Neural cell (in vitro differentiated cells): ENCODE measurements around the gene CEP350.

ENCODE experiments used
- EP300 ChIP-seq: fragments of 450-650 bp; conservative IDR thresholded peaks from 2 replicates; pipeline ENCODE4 v1.6.1; 2014; ENCODE audit warnings: antibody characterized with exemption, mild to moderate bottlenecking, moderate library complexity; ENCODE audit not compliant: poor library complexity, severe bottlenecking
- EZH2 ChIP-seq: fragments of 200-600, 300-800 bp; shearing (Covaris generic), sonication (generic); IDR thresholded peaks from 2 replicates; pipeline ENCODE4 v1.6.1; 2014; ENCODE audit warnings: antibody characterized with exemption, low read length, borderline replicate concordance, mild to moderate bottlenecking; ENCODE audit not compliant: insufficient read depth, poor library complexity, severe bottlenecking
- MXI1 ChIP-seq: fragments of 450-650 bp; conservative IDR thresholded peaks from 2 replicates; pipeline ENCODE4 v1.6.1; 2014; ENCODE audit warnings: antibody characterized with exemption, mild to moderate bottlenecking; ENCODE audit not compliant: poor library complexity, severe bottlenecking
- POLR2AphosphoS5 ChIP-seq: IDR thresholded peaks from 2 replicates; pipeline ENCODE4 v1.6.1; 2012
- RAD21 ChIP-seq: fragments of 450-650 bp; conservative IDR thresholded peaks from 2 replicates; pipeline ENCODE4 v1.6.1; 2014; ENCODE audit warnings: antibody characterized with exemption, mild to moderate bottlenecking, moderate library complexity
- SMC3 ChIP-seq: fragments of 450-650 bp; conservative IDR thresholded peaks from 2 replicates; pipeline ENCODE4 v1.6.1; 2014; ENCODE audit warnings: antibody characterized with exemption, mild to moderate bottlenecking, moderate library complexity; ENCODE audit not compliant: poor library complexity
- TF ChIP-seq, protein P1 (sequence below): fragments of 450-650 bp; IDR thresholded peaks from 2 replicates; pipeline ENCODE4 v1.5.1; 2014; ENCODE audit warnings: antibody characterized with exemption, mild to moderate bottlenecking, moderate library complexity; ENCODE audit not compliant: poor library complexity, severe bottlenecking
- TF ChIP-seq, protein P2 (sequence below): IDR thresholded peaks from 2 replicates; pipeline ENCODE4 v1.6.1; 2012; ENCODE audit warnings: borderline replicate concordance

DNA sequence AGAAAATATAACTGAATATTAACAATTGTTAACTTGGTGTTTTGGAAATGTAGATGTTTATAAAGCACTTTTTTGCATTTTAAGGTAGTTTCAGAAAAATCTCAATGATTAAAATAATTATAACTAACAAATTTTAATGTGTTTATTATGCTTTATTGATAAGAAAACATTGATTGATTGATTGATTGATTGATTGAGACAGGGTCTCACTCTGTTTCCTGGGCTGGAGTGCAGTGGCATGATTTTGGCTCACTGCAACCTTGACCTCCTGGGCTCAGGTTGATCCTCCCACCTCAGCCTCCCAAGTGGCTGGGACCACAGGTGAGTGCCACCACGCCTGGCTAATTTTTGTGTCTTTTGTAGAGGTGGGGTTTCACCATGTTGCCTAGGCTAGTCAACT lies 106.4 kb downstream of the CEP350 start:
- TF ChIP-seq, protein P1, sequence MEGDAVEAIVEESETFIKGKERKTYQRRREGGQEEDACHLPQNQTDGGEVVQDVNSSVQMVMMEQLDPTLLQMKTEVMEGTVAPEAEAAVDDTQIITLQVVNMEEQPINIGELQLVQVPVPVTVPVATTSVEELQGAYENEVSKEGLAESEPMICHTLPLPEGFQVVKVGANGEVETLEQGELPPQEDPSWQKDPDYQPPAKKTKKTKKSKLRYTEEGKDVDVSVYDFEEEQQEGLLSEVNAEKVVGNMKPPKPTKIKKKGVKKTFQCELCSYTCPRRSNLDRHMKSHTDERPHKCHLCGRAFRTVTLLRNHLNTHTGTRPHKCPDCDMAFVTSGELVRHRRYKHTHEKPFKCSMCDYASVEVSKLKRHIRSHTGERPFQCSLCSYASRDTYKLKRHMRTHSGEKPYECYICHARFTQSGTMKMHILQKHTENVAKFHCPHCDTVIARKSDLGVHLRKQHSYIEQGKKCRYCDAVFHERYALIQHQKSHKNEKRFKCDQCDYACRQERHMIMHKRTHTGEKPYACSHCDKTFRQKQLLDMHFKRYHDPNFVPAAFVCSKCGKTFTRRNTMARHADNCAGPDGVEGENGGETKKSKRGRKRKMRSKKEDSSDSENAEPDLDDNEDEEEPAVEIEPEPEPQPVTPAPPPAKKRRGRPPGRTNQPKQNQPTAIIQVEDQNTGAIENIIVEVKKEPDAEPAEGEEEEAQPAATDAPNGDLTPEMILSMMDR: no peak
- no peak for TF ChIP-seq RAD21
- no peak for TF ChIP-seq POLR2AphosphoS5
- no peak for TF ChIP-seq EZH2
- TF ChIP-seq, protein P2, sequence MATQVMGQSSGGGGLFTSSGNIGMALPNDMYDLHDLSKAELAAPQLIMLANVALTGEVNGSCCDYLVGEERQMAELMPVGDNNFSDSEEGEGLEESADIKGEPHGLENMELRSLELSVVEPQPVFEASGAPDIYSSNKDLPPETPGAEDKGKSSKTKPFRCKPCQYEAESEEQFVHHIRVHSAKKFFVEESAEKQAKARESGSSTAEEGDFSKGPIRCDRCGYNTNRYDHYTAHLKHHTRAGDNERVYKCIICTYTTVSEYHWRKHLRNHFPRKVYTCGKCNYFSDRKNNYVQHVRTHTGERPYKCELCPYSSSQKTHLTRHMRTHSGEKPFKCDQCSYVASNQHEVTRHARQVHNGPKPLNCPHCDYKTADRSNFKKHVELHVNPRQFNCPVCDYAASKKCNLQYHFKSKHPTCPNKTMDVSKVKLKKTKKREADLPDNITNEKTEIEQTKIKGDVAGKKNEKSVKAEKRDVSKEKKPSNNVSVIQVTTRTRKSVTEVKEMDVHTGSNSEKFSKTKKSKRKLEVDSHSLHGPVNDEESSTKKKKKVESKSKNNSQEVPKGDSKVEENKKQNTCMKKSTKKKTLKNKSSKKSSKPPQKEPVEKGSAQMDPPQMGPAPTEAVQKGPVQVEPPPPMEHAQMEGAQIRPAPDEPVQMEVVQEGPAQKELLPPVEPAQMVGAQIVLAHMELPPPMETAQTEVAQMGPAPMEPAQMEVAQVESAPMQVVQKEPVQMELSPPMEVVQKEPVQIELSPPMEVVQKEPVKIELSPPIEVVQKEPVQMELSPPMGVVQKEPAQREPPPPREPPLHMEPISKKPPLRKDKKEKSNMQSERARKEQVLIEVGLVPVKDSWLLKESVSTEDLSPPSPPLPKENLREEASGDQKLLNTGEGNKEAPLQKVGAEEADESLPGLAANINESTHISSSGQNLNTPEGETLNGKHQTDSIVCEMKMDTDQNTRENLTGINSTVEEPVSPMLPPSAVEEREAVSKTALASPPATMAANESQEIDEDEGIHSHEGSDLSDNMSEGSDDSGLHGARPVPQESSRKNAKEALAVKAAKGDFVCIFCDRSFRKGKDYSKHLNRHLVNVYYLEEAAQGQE: no peak
- TF ChIP-seq MXI1: no peak
- TF ChIP-seq SMC3: no peak
- no peak for TF ChIP-seq EP300
